Spinal cord (tissue), 10 donors: ENCODE results near the gene RFC2. TPM values are rescaled to one million over a fixed set of nuclear protein-coding genes. Genes with fewer than 3 reads are reported as not detected.
"Not testable (repeated sequence)": the region's sequence is repeated elsewhere in the genome, so short reads cannot be mapped to it uniquely, and the experiment has no call there.

ENCODE experiments used
- DNase-seq, 6 donors: peaks; one replicate each; pipeline versions ENCODE4 v3.0.0 to v3.0.0-alpha.2; 2013 to 2015; ENCODE audit warnings: low spot score in 6 of 6, low read depth in 4 of 6
- H3K27ac ChIP-seq: one replicate; pipeline ENCODE4 v1.5.1; 2013; ENCODE audit warnings: low read depth, low read length, control low read depth
- H3K27me3 ChIP-seq: one replicate; pipeline ENCODE4 v1.6.1; 2013; ENCODE audit warnings: low read length; ENCODE audit not compliant: control insufficient read depth, insufficient read depth
- H3K36me3 ChIP-seq: one replicate; pipeline ENCODE4 v1.6.1; 2013; ENCODE audit warnings: low read length; ENCODE audit not compliant: control insufficient read depth, insufficient read depth
- H3K4me1 ChIP-seq: one replicate; pipeline ENCODE4 v1.6.1; 2013; ENCODE audit warnings: low read length; ENCODE audit not compliant: control insufficient read depth, insufficient read depth
- H3K4me3 ChIP-seq: one replicate; pipeline ENCODE4 v1.5.1; 2013; ENCODE audit warnings: low read depth, low read length, control low read depth
- H3K9me3 ChIP-seq: one replicate; pipeline ENCODE4 v1.6.1; 2013; ENCODE audit warnings: low read length; ENCODE audit not compliant: control insufficient read depth, insufficient read depth
- WGBS: methylation state at CpG from one replicate; pipeline ENCODE4 v1.1.5; 2013; ENCODE audit warnings: missing lambda C conversion rate; ENCODE audit not compliant: insufficient coverage; 5-methylcytosine and 5-hydroxymethylcytosine counted together
- polyA plus RNA-seq, 2 donors: library from polyadenylated mRNA; unstranded; fragments of 120-200 nt; gene quantifications; one replicate each; pipeline ENCODE4 v1.2.1, GENCODE V29; 2013; ENCODE audit not compliant: insufficient read length in 2 of 2
- total RNA-seq, 2 donors: library from RNA; depleted of rRNA in 1 of 2; stranded (reverse); fragments of 120-200 nt in 1 of 2; fragments of >200 nt in 1 of 2; gene quantifications; one replicate each; pipeline versions ENCODE4 v1.2.3 to v1.2.4, GENCODE V29; 2013 to 2014
- donor health status: healthy.

Gene RFC2
- total and polyA plus RNA-seq, 4 donors, result 17.9 to 43.6 (median 34.5) TPM

DNA sequence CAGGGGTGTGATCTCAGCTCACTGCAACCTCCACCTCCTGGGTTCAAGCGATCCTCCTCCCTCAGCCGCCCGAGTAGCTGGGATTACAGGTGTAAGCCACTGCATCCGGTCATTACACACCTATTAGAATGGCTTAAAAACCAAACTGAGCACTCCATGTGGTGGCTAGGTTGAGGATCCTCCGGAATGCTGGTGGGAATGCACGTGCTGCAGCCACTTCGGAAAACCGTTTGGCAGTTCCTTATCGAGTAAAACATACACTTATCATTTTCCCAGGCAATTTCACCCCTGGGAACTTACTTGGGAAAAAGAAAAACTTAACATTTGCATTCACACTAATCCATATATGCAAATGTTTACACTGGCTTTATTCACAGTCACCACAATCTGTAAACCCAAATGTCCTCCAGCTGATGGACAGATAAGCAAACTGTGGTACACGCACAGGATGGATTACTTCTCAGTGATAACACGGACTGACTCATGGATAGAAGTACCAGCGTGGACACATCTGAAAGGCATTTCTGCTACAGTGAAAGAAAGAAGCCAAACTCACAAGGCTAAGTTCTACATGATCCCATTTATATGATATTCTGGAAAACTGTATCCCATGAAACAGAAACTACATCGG, 20.4 kb downstream of the RFC2 start:
- no peaks in the 10 kb centered on the region for H3K27me3 ChIP-seq
- no peaks in the 10 kb centered on the region for H3K4me1 ChIP-seq
- no peak overlapping the region for H3K4me3 ChIP-seq
- 100% methylated on average over 9 of the region's 13 CpGs for WGBS
- DNase-seq, result no peak
- H3K9me3 ChIP-seq, result no peaks in the 10 kb centered on the region
- no peak overlapping the region for H3K27ac ChIP-seq
- peaks cover 77% of the 10 kb centered on the region for H3K36me3 ChIP-seq

DNA sequence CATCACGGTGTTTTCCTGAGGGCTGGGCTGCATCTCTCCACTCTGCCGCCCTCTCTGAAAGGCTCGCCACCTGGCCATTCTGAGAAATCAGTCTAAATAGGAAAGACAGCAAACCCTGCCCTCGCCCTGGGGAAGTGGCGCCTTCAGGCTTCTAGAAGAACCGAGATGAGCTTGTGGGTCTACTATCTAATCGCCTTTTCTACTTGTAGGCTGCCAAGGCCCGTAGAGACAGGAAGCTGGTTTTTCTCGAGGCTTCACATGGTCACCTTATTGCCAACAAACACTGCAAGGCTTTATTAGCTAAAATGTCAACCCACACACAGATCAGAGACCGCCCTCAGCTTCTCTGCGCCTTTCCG, 23.0 kb downstream of the RFC2 start:
- WGBS, result 97% methylated on average over 12 of the region's 12 CpGs
- Histone ChIP-seq H3K27ac (no peak overlapping the region), H3K9me3 (no peaks in the 10 kb centered on the region), H3K36me3 (peaks cover 73% of the 10 kb centered on the region), H3K27me3 (no peaks in the 10 kb centered on the region), H3K4me3 (no peak overlapping the region), H3K4me1 (no peaks in the 10 kb centered on the region)
- DNase-seq, result no peak

DNA sequence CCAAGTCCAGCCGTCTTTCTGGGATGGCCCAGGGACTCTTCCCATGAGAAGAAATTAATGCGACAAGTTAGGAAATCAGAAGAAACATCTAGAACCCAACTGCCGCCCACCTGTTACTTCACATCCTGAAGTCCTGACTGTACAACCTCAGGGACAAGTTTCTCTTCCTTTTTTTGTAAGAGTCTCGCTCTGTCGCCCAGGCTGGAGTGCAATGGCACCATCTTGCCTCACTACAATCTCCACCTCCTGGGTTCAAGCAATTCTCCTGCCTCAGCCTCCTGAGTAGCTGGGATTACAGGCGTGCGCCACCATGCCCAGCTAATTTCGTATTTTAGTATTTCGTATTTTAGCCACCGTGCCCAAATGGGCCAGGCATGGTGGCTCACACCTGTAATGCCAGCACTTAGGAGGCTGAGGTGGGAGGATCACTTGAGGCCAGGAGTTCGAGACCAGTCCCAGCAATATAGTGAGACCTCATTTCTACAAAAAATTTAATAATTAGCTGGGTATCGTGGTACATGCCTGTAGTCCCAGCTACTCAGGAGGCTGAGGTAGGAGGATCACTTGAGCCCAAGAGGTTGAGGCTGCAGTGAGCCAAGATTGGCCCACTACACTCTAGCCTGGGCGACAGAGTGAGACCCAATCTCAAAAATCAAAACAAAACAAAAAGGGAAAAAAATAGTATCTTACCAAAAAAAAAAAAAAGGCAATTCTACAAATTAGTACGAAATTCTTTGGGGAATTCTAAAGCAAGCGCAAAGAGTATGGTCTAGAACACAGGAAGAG, 23.6 kb downstream of the RFC2 start:
- Histone ChIP-seq H3K4me1 (no peaks in the 10 kb centered on the region), H3K9me3 (no peaks in the 10 kb centered on the region), H3K4me3 (no peak overlapping the region), H3K36me3 (peaks cover 73% of the 10 kb centered on the region), H3K27me3 (no peaks in the 10 kb centered on the region), H3K27ac (no peak overlapping the region)
- DNase-seq, result no peak
- WGBS, result 92% methylated on average over 11 of the region's 15 CpGs

DNA sequence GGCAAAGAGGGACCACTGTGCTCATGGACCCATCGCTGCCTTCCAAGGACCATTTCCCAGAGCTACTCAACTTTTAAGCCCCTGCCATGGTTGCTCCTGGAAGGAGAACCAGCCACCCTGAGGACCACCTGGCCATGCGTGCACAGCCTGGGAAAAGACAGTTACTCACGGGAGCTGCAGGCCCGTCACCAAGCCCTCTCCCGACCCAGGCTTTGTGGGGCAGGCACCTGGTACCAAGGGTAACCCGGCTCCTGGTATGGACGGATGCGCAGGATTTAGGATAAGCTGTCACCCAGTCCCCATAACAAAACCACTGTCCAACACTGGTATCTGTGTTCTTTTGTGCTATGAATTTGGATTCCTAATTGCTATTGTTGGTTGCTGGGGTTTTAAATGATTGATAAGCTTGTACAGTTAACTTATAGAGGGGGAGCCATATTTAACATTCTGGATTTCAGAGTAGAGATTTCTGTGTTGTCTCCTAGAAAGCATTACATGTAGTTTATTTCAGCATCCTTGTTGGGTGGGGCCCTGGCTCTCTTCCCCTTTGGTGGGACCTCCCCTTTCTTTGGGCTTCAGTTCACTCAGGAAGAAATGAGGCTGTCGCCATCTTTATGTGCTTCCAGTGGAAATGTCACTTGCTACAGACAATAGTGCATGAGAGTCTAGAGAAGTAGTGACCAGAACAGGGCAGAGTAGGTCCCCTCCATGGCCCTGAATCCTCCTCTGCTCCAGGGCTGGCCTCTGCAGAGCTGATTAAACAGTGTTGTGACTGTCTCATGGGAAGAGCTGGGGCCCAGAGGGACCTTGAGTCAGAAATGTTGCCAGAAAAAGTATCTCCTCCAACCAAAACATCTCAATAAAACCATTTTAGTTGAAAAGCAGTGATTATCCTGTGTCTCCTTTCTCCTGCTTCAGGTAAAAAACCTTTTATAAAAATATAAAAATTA, 25.0 kb downstream of the RFC2 start:
- DNase-seq, result no peak
- H3K4me1 ChIP-seq, result no peaks in the 10 kb centered on the region
- H3K27me3 ChIP-seq, result no peaks in the 10 kb centered on the region
- H3K9me3 ChIP-seq, result no peaks in the 10 kb centered on the region
- H3K27ac ChIP-seq, result no peak overlapping the region
- WGBS, result 94% methylated on average over 6 of the region's 9 CpGs
- H3K4me3 ChIP-seq, result no peak overlapping the region
- peaks cover 72% of the 10 kb centered on the region for H3K36me3 ChIP-seq

DNA sequence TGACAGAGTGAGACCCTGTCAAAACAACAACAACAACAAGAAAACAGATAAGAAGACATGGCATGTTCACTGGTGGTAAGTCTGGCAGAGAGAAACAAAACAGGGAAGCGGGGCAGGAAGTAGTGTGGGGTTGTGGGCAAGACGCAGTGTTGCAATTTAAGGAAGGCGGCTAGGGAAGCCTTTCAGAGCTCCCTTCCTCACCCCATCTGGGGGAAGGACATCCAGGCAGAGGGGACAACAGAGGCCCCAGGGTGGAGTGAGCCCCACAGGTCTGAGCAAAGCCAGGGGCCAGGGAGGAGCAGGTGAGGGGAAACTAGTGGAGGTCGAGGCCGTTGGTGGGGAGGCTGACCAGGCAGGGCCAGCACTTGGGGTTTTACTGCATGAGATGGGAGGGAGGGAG, 27.6 kb downstream of the RFC2 start:
- no peak overlapping the region for H3K27ac ChIP-seq
- DNase-seq, result no peak
- no peak overlapping the region for H3K4me3 ChIP-seq
- peaks cover 67% of the 10 kb centered on the region for H3K36me3 ChIP-seq
- WGBS, result 100% methylated on average over 1 of the region's 5 CpGs
- no peaks in the 10 kb centered on the region for H3K4me1 ChIP-seq
- H3K27me3 ChIP-seq, result no peaks in the 10 kb centered on the region
- H3K9me3 ChIP-seq, result no peaks in the 10 kb centered on the region

DNA sequence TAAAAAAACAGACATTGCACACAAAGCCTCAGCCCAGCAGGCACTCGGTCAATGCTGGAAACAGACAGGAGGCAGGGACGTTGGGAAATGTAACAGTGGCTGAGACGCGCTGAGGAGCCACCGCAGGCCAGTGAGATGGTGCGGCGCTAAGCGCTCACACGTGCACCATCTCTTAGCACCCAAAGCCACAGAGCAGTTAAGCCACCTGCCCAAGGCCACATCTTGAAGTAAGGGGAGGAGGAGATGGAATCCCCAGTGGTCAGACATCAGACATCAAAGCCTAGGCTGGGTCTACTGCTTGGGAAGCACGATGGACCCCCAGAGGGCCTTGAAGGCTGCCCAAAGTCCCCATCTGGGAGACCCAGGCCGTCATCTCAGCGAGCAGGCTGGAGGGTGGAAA, 28.8 kb downstream of the RFC2 start:
- Histone ChIP-seq H3K9me3 (no peaks in the 10 kb centered on the region), H3K4me3 (no peak overlapping the region), H3K27me3 (no peaks in the 10 kb centered on the region), H3K4me1 (no peaks in the 10 kb centered on the region), H3K36me3 (peaks cover 55% of the 10 kb centered on the region), H3K27ac (no peak overlapping the region)
- WGBS, result 91% methylated on average over 12 of the region's 12 CpGs
- no peak for DNase-seq

DNA sequence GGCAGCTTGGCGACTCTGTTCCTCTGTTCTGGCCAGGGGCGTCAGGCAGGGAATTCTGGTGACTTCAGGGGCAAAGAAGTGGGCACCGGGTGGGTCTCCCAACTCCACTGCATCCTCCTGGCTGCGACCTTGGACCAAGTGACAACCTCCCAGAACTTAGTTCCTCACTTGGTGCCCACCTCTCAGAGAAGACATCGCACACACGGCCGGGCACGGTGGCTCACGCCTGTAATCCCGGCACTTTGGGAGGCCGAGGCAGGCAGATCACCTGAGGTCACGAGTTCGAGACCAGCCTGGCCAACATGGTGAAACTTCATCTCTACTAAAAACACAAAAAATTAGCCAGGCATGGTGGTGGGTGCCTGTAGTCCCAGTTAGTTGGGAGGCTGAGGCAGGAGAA, 29.3 kb downstream of the RFC2 start:
- not testable (repeated sequence) for H3K27ac ChIP-seq, H3K4me3 ChIP-seq, H3K9me3 ChIP-seq, H3K4me1 ChIP-seq, H3K27me3 ChIP-seq, DNase-seq
- H3K36me3 ChIP-seq, result peaks cover 54% of the 10 kb centered on the region
- WGBS, result 98% methylated on average over 4 of the region's 13 CpGs

DNA sequence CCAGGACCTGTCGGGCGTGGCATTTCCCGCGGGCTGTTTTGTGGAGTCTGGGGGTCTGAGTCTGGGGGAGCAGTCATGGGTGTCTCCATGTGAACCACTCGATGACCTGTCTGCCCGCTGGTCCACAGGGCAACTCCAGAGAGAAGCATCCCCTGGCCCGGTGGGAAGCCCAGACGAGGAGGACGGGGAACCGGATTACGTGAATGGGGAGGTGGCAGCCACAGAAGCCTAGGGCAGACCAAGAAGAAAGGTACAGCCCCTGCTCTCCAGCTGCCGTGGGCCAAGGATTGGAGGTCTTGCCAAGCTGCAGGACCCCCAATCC, 29.7 kb downstream of the RFC2 start:
- H3K27me3 ChIP-seq, result no peaks in the 10 kb centered on the region
- H3K27ac ChIP-seq, result no peak overlapping the region
- H3K4me1 ChIP-seq, result no peaks in the 10 kb centered on the region
- no peak for DNase-seq
- H3K4me3 ChIP-seq, result no peak overlapping the region
- peaks cover 53% of the 10 kb centered on the region for H3K36me3 ChIP-seq
- 93% methylated on average over 11 of the region's 12 CpGs for WGBS
- no peaks in the 10 kb centered on the region for H3K9me3 ChIP-seq

DNA sequence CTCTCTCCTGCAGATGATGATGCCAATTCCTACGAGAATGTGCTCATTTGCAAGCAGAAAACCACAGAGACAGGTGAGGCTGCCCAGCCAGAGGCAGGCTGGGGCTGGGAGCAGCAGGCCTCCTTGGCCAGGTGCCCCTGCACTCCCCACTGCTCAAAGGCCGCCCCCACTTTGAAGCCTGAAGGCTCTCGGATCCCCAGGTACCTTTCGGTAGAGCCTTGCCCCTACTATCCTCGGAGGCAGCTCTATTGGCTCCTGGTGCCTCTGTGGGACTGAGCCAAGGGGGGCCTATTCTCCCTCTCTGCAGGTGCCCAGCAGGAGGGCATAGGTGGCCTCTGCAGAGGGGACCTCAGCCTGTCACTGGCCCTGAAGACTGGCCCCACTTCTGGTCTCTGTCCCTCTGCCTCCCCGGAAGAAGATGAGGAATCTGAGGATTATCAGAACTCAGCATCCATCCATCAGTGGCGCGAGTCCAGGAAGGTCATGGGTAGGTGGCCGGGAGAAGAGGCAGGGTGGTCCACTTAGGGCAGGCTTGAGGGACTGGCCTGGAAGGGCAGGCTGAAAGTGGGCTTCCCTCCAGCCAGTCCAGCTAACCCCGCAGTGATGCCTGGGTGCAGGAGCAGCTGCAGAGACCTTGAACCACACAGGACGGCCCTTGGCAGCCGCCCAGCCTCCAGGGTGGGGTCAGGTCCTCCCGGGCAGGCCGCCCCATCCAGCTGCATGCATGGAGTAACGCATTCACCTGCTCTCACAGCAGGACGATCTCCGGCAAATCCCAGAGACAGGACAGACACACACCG, 30.3 kb downstream of the RFC2 start:
- no peaks in the 10 kb centered on the region for H3K27me3 ChIP-seq
- H3K9me3 ChIP-seq, result no peaks in the 10 kb centered on the region
- no peak overlapping the region for H3K4me3 ChIP-seq
- H3K4me1 ChIP-seq, result no peaks in the 10 kb centered on the region
- no peak overlapping the region for H3K27ac ChIP-seq
- peaks cover 51% of the 10 kb centered on the region for H3K36me3 ChIP-seq
- 80% methylated on average over 18 of the region's 18 CpGs for WGBS
- DNase-seq, result no peak
